ENCODE results near the gene ZBTB18. TPM values are rescaled to one million over a fixed set of nuclear protein-coding genes. Genes with fewer than 3 reads are reported as not detected.
A peak's percentile ranks its signal among the peaks of the same experiment; 100 is the strongest.

Gene ZBTB18
- total and polyA plus RNA-seq, 2 of the 4 experiments (the other 2 are of a cell fraction): 10.0 to 16.0 TPM

DNA sequence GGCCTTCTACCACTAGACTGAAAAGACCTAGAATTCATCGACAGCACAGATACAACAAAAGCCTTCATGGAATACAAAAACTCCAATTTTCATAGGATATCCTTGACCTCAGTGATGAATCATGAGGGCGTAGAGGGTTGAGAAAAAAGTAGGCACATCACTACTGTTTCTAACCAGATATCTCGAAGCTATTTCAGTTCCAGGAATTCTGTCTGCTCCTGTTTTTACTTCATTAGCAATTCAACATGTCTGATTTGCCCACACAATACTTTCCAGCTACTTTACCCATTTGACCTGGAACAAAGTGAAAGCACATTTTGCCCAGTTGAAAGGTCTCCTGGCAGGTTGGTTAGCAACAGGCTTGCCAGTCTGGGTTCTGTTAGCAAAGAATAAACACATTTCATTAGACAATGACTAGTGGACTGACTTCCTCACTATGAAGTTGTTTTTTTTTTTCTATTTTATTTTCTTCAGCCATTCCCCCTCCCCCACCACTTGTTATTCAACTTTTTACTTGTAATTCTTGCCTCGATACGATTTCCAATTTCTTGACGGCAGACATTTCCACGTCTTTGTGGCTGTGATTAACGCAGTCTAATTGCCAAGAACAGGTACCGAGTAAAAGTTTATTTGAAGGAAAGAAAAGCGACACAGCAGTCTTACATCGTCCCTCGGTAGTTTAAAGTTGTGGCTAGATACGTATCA, 4.0 kb upstream of the ZBTB18 start:
- intact Hi-C loops (cut with micrococcal nuclease): loop anchor here (5.0 to 10.0 kb wide), 5 partner anchors 130 to 705 kb away; no protein-coding TSS in a partner anchor
- no peak overlapping the region for H2AK5ac ChIP-seq (ENCODE audit: low read depth, low read length)
- TF ChIP-seq CHD1 (IDR thresholded peaks at IDR 0.05; ENCODE audit: low read depth, low read length) (no peak), NFE2L2 (IDR thresholded peaks at IDR 0.05; ENCODE audit: low read depth, low read length) (no peak), FOS (IDR thresholded peaks at IDR 0.05; ENCODE audit: low read depth, low read length) (no peak), MAFK (IDR thresholded peaks at IDR 0.05; ENCODE audit: low read depth, low read length) (no peak), BHLHE40 (IDR thresholded peaks at IDR 0.05; ENCODE audit: low read depth, low read length) (no peak), CEBPB (IDR thresholded peaks at IDR 0.05; ENCODE audit: low read depth, low read length) (no peak), SMC3 (IDR thresholded peaks at IDR 0.05; ENCODE audit: low read depth, low read length) (no peak), MAZ (IDR thresholded peaks at IDR 0.05; ENCODE audit: borderline replicate concordance, low read depth, low read length) (no peak), RAD21 (IDR thresholded peaks at IDR 0.05; ENCODE audit: low read length) (no peak), MXI1 (IDR thresholded peaks at IDR 0.05; ENCODE audit: borderline replicate concordance, low read depth, low read length) (no peak), RFX5 (IDR thresholded peaks at IDR 0.05; ENCODE audit: low read depth, low read length) (no peak)
- TF ChIP-seq, protein P1, sequence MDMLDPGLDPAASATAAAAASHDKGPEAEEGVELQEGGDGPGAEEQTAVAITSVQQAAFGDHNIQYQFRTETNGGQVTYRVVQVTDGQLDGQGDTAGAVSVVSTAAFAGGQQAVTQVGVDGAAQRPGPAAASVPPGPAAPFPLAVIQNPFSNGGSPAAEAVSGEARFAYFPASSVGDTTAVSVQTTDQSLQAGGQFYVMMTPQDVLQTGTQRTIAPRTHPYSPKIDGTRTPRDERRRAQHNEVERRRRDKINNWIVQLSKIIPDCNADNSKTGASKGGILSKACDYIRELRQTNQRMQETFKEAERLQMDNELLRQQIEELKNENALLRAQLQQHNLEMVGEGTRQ (IDR thresholded peaks at IDR 0.05; ENCODE audit: low read depth, low read length): no peak
- TF ChIP-seq, protein P2, sequence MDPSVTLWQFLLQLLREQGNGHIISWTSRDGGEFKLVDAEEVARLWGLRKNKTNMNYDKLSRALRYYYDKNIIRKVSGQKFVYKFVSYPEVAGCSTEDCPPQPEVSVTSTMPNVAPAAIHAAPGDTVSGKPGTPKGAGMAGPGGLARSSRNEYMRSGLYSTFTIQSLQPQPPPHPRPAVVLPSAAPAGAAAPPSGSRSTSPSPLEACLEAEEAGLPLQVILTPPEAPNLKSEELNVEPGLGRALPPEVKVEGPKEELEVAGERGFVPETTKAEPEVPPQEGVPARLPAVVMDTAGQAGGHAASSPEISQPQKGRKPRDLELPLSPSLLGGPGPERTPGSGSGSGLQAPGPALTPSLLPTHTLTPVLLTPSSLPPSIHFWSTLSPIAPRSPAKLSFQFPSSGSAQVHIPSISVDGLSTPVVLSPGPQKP (IDR thresholded peaks at IDR 0.05; ENCODE audit: borderline replicate concordance, low read depth, low read length): no peak
- TF ChIP-seq, protein P3, sequence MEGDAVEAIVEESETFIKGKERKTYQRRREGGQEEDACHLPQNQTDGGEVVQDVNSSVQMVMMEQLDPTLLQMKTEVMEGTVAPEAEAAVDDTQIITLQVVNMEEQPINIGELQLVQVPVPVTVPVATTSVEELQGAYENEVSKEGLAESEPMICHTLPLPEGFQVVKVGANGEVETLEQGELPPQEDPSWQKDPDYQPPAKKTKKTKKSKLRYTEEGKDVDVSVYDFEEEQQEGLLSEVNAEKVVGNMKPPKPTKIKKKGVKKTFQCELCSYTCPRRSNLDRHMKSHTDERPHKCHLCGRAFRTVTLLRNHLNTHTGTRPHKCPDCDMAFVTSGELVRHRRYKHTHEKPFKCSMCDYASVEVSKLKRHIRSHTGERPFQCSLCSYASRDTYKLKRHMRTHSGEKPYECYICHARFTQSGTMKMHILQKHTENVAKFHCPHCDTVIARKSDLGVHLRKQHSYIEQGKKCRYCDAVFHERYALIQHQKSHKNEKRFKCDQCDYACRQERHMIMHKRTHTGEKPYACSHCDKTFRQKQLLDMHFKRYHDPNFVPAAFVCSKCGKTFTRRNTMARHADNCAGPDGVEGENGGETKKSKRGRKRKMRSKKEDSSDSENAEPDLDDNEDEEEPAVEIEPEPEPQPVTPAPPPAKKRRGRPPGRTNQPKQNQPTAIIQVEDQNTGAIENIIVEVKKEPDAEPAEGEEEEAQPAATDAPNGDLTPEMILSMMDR (conservative IDR thresholded peaks at IDR 0.05; ENCODE audit: low read depth, low read length): no peak

More for the DNA sequence above, 4.0 kb upstream of the ZBTB18 start:
- peaks cover 2% of the 10 kb centered on the region; the same call in 1 of the 2 replicates for H3K4me1 ChIP-seq (ENCODE audit: control insufficient read depth, insufficient read depth, low read length)
- no TSS peak for BruUV-seq (replicated peaks)
- peak overlapping the region; percentile 67; the same call in 1 of the 2 replicates for H3K56ac ChIP-seq (ENCODE audit: extremely low read depth, insufficient read depth, low read length)
- dilution Hi-C loops (cut with HindIII; ENCODE audit: low sequenced_read_pairs, unreplicated experiment) (no loop called here), in situ Hi-C loops (cut with MboI; ENCODE audit: low sequenced_read_pairs) (no loop called here)
- 0 out of 3 replicates have a peak overlapping the region, but pooled peaks have one; percentile 23 for H2BK15ac ChIP-seq (ENCODE audit: low read depth, low read length)
- H3K4ac ChIP-seq (ENCODE audit: low read depth, low read length): peak overlapping the region; percentile 63; the same call in 1 of the 2 replicates
- H3K4me2 ChIP-seq (ENCODE audit: low read depth, low read length): peak overlapping the region; percentile 97
- peak overlapping the region; percentile 96 for H3K4me3 ChIP-seq (ENCODE audit: insufficient read depth, low read depth, low read length)
- no peak overlapping the region for H3K27ac ChIP-seq (ENCODE audit: insufficient read depth, low read length)
- H3K9ac ChIP-seq (ENCODE audit: low read depth, low read length): peak overlapping the region; percentile 82
- H4K91ac ChIP-seq (ENCODE audit: insufficient read depth, low read depth, low read length): no peak overlapping the region
- H3K18ac ChIP-seq (ENCODE audit: low read depth, low read length): peak overlapping the region; percentile 12; the same call in 1 of the 2 replicates
- peak overlapping the region; percentile 29; the same call in 1 of the 2 replicates for H3K14ac ChIP-seq (replicated peaks; ENCODE audit: low read depth, low read length)
- H2BK120ac ChIP-seq (ENCODE audit: low read depth, low read length): 0 out of 2 replicates have a peak overlapping the region, but pooled peaks have one; percentile 17
- CTCF ChIA-PET: no interaction called here
- H4K5ac ChIP-seq (ENCODE audit: low read depth, low read length): peak overlapping the region; percentile 0; the same call in 1 of the 2 replicates
- peak overlapping the region; percentile 75 for H2BK5ac ChIP-seq (ENCODE audit: low read depth, low read length, poor library complexity, severe bottlenecking)
- WGBS, 2 experiments (ENCODE audit: extremely low coverage in 2 of 2, insufficient read length in 1 of 2): 32% methylated on average over 5 of the region's 13 CpGs; no CpG with 5 or more reads in 1 of the 2 experiments
- 0 out of 2 replicates have a peak overlapping the region, but pooled peaks have one; percentile 29 for H2BK20ac ChIP-seq (ENCODE audit: low read depth, low read length)
- H3K9me3 ChIP-seq (ENCODE audit: control insufficient read depth, insufficient read depth, low read length): no peaks in the 10 kb centered on the region
- H4K8ac ChIP-seq (ENCODE audit: low read depth in 2 of 2, low read length in 2 of 2): peak overlapping the region in 1 of 2 experiments; percentile 32; a peak in 2 of 4 replicates
- peaks cover 12% of the 10 kb centered on the region; the same call in 1 of the 2 replicates for H4K20me1 ChIP-seq (ENCODE audit: insufficient read depth, low read length)
- H3K9me1 ChIP-seq (ENCODE audit: insufficient read depth, low read length): no peaks in the 10 kb centered on the region
- no peak overlapping the region for H2AK9ac ChIP-seq (replicated peaks; ENCODE audit: low read depth, low read length, poor library complexity)
- H3K23ac ChIP-seq (ENCODE audit: low read depth, low read length): peak overlapping the region; percentile 73
- peaks cover 8 to 20% of the 10 kb centered on the region in 2 experiments; a peak in 3 of 4 replicates for H3K79me1 ChIP-seq (ENCODE audit: low read depth in 1 of 2, low read length in 2 of 2)
- peak; percentile 31 for DNase-seq
- H3K27me3 ChIP-seq (ENCODE audit: control insufficient read depth, insufficient read depth, low read length): peaks cover 7% of the 10 kb centered on the region
- no peak for ATAC-seq (ENCODE audit: low read depth)
- POLR2A ChIA-PET (ENCODE audit: unreplicated experiment): no interaction called here
- no peaks in the 10 kb centered on the region for H3K36me3 ChIP-seq (ENCODE audit: control insufficient read depth, insufficient read depth, low read length)
- H2AFZ ChIP-seq (replicated peaks; ENCODE audit: low read length, poor library complexity): peak overlapping the region; percentile 86

Data from IMR-90 (cell line).